Ovary (tissue), 3 donors: ENCODE results near the gene C6orf141.

Experiments used
- POLR2A ChIP-seq: fragments of 450-650 bp; IDR thresholded peaks from one replicate; pipeline ENCODE4 v1.6.1; 2017; ENCODE audit warnings: antibody characterized with exemption, mild to moderate bottlenecking, moderate library complexity
- TF ChIP-seq, protein P1 (sequence below), 3 donors: fragments of 450-650 bp in 2 of 3; fragments of 200-600 bp in 1 of 3; IDR thresholded peaks; one replicate each; pipeline versions ENCODE4 v1.5.1 to v1.8.0; 2016 to 2022; ENCODE audit warnings: antibody characterized with exemption in 3 of 3, mild to moderate bottlenecking in 1 of 3
- donor health status: DM: no; HTN: no; CAD: no.

DNA sequence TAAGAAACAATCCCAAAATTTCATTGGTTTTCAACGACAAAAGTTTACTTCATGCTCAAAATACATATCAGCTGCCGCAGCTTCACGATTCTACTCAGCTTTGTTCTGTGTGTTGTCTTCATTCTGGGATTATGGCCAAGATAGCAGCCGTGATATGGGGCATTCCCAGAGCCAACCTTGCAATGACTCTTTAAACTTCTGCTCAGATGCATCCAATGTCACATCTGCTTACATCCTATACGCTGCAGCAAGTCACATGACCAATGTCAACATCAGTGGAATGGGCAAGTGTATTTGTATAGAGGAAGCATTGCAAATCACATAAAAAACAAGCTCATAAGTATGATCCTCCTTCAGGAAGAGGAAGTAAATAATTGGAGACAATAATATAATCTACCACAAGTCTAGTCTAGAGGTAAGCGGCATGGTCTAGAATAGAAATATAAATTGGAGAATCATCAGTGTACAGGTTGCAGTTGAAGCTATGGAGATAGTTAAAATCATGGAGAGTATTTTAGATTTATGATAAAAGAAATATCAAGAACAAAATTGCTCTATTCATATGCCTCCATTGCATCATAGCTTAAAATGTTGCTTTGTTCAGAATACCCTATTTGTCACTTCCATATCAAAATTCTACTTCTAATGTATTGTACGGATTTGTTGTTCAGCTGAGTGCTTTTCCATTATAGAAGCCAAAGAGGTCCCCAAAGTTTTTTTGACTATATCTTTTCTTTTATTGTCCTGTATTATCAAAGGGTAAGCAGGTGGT lies 7.2 kb upstream of the C6orf141 start:
- TF ChIP-seq, protein P1, sequence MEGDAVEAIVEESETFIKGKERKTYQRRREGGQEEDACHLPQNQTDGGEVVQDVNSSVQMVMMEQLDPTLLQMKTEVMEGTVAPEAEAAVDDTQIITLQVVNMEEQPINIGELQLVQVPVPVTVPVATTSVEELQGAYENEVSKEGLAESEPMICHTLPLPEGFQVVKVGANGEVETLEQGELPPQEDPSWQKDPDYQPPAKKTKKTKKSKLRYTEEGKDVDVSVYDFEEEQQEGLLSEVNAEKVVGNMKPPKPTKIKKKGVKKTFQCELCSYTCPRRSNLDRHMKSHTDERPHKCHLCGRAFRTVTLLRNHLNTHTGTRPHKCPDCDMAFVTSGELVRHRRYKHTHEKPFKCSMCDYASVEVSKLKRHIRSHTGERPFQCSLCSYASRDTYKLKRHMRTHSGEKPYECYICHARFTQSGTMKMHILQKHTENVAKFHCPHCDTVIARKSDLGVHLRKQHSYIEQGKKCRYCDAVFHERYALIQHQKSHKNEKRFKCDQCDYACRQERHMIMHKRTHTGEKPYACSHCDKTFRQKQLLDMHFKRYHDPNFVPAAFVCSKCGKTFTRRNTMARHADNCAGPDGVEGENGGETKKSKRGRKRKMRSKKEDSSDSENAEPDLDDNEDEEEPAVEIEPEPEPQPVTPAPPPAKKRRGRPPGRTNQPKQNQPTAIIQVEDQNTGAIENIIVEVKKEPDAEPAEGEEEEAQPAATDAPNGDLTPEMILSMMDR (IDR thresholded peaks at IDR 0.05), result no peak
- TF ChIP-seq POLR2A, result no peak
